Spleen (tissue), 7 donors: ENCODE results near the gene TMEM132C.

ENCODE experiments used
- CTCF ChIP-seq, 11 experiments: fragments of 200-600 bp in 7 of 11; fragments of 450-650 bp in 4 of 11; sonication (generic) in 4 of 11; IDR thresholded peaks in 8 of 11; conservative IDR thresholded peaks in 3 of 11; 1 replicate in 7 of 11; 2 replicates in 4 of 11; pipeline versions ENCODE4 v1.4.0 to v1.8.0; 2016 to 2021; ENCODE audit warnings: antibody characterized with exemption in 11 of 11, inconsistent platforms in 4 of 11, mild to moderate bottlenecking in 1 of 11
- POLR2A ChIP-seq, 3 donors: fragments of 450-650 bp; IDR thresholded peaks; one replicate each; pipeline ENCODE4 v1.5.1; 2017; ENCODE audit warnings: antibody characterized with exemption in 3 of 3, mild to moderate bottlenecking in 1 of 3
- donor health status: DM: no; HTN: no; CAD: no; lungs with moderate emphysema.
- donor health status: DM: no; HTN: no; CAD: no.
- donor health status: DM: no; HTN: no; CAD: no.

GRCh38 chr12:128322341-128322740 lies 55.4 kb downstream of the TMEM132C start:
- TF ChIP-seq CTCF (IDR thresholded peaks at IDR 0.05 in 8 of 11, conservative IDR thresholded peaks at IDR 0.05 in 3 of 11) (no peak), POLR2A (IDR thresholded peaks at IDR 0.05) (no peak)
